HG03378 (cell line): ENCODE data around the gene PROX1.

Source experiments
- ATAC-seq: cut with Tn5 transposase; IDR thresholded peaks from one replicate; pipeline ENCODE4 v1.9.1; 2021; ENCODE audit warnings: mild to moderate bottlenecking, moderate library complexity; ENCODE audit not compliant: unreplicated experiment

The PROX1 gene

DNA sequence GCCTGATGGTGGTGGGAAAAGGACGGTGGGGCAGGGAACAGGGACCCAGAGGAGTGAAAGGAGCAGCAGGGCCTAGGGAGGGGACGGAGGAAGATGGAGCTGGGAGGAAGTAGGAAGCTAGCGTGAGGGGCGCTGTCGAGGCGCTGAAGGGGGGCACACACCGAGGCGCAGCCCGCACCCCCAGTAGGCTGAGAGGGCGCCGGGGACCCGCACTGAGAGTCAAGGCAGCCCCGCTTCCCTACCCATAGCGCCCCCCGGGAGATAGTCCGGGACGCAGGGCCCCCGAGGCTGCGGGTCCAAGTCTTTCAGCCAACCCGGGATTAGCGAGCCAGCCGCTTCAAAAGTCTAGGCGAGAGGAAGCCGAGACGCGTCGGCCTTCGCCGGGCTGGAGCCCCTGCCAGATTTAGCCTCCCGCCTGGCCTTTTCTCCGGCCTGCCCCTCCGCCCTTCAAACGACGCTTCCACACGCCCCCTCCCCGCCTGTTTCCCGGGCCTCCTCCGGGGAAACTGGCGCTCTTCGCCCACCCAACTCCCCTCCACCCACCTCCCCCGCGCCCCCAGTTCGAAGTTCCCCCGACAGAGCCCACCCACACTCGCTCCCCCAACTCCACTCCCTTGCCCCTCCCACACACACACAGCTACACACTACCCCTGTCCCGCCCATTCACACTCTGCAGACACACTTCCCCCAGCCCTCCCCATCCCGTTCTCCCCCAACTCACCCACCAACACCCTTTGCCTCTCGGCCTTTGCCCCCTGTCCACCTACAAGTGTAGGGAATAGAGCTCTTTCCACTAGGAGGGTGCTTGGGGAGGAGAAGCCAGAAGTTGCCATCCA is 7.8 kb upstream of the PROX1 start:
- no peak for ATAC-seq

DNA sequence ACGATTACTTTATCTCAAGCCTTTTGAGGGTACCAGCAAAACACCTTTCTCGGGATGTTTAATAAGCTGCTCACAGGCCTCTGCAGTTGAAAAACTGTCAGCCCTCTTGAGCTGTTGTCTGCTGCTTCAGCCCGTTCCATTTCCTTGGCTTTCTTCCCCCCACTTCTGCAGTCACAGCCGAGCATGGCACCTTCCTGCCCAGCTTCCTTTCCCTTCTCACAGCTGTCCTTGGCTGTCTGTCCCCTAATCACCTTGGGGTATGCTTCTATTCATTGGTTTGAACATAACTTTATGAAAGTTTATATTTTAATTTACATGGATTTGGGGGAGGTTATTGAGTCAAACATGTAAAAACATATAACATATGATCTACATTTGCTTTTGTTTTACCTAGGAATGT is 6.9 kb upstream of the PROX1 start:
- no peak for ATAC-seq

DNA sequence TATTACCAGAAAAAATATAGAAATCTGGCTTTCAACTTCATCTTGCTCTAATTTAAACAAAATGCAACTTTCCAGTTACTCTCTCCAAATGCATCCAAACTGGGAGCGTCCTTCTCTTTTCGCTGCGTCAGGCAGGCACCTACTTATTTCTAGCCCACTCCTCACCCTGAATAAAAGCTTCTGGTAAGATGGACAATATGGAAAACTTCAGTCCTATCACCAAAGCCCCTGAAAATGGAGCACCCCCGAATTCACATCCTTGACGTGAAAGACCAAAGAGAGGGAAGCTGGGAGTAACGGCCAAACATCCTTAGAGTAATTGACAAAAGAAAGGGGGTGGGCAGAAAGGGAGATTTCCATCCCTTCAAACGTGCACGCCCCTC is 5.5 kb upstream of the PROX1 start:
- no peak for ATAC-seq

DNA sequence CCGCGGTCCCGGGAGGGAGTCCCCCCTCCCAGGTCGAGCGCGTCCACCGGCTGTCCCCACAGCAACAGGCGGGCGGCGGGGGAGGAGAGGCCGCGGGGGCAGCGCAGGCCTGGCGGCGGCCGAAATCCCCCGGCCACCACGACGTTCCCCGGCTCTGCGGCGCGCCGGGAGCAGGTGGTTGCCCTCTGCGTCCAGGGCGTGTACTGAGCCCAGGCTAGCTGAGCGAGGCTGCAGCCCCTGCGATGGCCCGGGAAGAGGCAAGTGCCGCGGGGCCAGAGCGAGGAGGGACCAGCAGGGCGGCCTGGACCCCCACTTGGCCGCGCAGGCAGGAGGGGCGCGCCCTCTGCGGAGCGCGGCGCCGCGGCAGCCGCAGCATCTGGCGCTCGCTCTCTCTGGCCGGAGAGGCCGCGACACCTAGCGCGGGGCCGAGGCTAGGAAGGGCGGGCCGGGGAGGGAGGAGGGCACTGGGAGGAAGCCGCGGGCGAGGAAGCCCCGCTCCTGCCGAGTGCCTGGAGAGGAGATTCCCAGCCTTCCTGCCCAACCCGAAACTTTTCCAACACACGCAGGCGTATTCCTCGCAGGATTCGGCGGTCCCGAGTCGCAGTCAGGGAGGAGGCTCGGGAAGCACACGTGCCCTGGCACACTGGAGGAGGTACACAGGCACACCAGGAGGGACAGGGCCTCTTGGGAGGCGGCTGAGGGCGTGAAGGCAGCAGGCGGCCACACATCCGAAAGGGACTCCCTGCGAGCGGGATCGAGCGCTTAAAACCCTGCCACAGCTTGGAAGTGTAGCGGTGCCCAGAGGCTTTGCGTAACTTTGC is 4.9 kb upstream of the PROX1 start:
- ATAC-seq = no peak

DNA sequence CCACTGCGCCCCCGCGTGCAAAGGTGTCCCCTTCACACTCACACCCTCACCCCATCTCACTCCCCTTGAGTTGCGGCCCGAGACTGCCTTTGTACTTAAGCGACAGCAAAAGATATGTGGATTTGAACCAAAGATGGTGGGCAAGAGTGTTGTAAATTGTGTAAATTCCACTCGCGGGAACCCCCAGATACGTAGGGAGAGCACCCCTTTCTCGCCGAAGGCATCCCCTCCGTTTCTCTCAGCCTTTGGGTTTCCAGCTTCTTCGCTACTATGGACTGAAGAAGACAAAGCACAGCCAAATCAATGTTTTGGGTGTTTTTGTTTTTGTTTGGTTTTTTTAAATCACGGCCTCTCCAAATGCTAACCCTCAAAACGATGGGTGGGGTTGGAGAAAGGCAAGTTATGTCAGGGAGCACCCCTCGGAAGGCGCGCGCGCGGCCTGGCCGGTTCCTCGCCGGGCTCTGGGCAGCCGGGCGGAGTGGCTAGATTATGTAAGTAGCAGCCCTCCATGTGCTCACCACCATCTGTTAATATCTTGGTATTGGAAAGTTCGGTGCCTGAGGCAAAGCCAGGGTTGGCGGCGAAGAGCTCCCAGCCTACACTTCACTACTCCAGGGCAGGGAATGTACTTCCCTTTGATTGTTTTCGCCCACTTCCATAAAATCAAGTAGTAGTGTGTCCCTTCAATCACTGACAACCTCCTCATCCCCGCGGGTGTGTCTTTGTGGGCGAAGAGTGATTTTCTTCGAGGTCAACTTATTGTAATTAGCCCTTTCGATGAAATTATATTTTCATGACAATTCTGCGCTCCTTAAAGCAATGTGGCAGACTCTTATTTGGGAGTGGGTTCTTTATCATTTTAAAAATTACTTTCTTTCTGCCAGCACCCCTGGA is 4.0 kb upstream of the PROX1 start:
- ATAC-seq = no peak

DNA sequence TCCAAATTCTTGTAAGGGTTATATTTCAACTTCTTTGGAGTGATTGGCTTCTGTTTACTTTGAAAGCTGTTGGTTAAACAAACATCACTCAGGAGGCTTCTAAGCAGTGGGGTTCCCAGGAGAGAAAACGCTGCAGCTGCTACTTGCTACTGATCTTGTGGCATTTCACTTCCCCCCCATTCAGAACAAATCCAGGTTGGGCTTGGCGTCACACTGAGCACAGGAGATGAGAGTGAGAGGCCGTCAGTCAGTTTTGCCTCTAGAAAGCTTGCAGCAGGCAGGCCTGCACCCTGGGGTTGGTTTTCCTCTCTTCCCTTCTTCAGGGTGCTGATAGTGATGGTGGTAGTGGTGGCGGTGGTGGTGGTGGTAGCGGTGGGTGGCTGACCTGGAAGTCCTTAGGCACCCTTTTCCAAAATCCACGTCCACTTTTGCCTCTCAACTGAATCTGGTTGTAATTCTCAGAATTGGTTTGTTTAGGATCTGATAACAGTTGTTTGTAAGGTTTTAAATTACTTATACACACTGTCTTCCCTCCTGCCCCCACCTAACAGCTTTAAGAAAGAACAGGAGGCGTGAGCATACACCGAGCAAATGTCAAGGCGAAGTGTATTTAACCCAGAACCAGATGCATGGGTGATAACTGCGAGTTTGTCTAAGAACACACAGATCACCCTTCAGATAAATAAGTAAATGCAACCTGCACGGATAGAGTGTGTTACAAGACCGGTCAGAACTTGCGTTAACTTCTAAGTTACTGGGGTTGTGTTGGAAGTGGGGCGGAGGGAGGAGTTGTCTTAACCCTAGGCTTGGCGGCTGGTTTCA is 3.2 kb upstream of the PROX1 start:
- ATAC-seq = no peak

DNA sequence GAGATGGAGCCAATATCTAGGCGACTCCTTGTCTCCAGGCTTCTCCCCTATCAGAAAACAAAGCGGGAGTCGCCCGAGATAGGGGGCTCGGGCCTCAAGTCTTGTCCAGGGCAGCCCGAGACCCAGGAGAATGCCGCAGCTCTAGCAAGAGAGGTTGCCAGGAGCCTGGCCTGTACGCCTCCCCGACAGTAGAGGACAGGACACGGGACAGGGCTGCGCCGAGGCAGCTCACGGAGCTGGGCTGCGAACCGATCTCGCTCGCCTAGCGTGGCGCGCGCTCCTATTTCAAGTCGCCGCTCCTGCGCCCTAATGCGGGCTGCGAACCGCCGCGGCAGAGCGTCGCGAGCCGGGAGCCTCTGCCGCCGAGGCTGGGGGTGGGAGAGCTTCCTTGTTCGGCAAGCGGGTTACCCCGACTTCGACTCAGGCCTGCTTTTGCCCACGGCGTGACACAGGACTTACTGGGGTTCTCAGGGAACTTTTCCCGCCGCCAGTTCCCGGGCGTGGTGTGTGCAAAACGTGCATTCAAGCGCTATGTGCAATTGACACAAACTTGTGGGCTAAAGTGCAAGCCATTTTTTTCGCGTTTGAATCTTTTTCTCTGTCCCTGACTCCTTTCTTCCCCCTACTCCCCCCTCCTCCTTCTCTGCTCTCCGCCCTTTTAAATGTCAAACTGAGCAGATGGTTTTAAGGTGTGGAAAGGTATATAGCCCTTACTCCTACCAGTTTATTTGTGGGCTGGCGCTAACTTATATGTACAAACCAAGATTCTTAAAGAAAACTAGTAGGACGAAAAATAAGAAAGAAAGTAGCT is 2.4 kb upstream of the PROX1 start:
- no peak for ATAC-seq

DNA sequence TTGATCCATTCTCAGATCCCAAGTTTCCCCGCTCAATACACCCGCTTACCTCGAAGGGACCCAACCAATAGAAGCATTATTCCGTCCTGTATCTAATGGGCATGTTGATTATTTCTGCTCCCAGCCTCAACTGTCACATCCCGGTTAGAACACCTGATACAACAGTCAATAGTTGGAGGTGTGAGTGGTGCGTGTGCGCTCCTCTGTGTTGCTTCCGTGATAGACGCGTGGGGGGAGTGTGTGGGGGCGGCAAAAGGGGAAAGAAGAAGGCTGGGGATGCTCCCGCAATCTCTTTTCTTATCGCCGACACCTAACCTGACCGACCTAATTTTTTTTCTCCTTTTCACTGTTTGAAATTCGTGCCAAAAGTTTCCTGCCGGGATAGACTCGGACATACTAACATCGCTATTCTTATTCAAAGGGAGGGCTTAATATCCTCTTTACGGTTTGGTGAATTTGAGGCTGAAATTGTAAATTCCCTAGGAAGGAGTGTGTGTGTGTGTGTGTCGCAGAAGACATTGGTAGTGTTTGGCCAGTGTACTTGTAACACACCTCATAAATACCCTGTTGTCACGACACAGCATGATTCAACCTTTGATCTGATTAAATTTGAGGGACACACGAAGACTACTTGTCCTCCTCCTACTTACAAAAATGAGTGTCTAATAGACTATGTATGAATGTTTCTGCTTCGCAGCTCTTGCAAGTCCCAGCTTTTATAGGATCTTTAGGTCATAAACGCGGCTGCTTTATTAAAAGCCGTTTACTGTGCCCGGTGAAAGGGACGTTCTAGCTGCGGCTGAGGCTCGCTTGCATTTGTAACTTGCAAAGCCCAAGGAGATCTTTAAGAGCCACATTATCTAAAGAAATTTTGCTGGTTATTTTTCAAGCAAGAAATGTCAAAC is 1.5 kb upstream of the PROX1 start:
- ATAC-seq = no peak

DNA sequence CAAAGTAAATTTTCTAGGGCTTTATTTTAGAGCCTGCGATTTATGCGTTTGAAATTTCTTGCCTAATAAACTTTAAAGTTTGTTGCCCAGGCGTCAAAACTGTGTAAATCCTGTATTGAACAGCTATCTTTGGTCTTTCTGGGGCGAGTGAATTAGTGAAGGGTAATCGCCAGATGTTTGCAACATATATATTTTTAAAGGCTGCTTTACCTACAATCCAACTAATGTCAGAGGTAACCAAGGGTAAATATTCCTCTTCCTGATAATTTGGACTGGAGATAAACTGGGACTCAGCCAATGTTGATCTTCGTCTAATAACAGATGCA is 885 bp upstream of the PROX1 start:
- ATAC-seq = no peak

DNA sequence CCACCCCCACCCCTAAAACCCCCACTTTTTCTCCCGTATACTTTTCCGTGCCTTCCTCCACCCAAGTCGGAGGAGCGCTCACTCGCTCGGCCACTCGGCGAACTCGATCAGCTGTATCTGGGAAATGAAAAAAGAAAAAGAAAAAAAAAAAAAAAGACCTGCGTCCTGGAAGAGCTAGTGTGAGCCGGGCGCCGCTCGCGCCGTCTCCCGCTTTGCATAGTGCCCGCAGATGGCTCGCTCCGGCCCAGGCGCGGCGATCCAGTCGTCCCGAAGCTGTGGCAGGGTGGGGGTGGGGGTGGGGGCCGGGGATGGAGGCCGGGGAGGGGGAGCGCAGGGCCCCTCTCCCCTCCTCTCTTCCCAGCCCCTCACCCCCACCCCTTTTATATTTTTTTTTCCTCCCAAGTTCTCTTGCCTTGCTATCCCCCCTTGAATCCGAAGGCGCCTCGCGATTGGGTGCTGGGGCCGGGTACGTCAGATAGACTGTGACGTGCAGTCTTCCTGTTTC is 299 bp upstream of the PROX1 start:
- ATAC-seq = peak; percentile 30

DNA sequence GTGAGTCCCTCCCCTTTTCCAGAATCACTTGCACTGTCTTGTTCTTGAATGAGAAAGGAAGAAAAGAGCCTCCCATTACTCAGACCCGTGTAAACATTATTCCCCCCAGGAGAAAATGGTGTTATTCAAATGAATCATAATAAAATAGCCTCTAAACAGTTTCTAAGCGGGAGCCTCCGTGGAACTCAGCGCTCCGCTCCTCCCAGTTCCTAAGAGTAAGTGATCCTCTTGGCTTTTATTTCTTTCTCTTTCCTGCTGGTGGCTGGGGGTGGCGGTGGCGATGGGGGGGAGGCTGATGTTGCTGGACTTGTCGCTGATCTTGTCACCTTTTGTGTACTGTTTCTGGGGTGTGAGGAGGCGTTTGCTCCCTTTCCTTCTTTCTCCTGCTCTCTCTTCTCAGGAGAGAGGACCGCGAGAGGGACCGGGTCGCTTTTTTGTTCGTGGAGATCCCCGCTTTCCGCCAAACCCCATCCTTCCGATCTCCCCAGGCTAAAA is 781 bp downstream of the PROX1 start:
- ATAC-seq = no peak

DNA sequence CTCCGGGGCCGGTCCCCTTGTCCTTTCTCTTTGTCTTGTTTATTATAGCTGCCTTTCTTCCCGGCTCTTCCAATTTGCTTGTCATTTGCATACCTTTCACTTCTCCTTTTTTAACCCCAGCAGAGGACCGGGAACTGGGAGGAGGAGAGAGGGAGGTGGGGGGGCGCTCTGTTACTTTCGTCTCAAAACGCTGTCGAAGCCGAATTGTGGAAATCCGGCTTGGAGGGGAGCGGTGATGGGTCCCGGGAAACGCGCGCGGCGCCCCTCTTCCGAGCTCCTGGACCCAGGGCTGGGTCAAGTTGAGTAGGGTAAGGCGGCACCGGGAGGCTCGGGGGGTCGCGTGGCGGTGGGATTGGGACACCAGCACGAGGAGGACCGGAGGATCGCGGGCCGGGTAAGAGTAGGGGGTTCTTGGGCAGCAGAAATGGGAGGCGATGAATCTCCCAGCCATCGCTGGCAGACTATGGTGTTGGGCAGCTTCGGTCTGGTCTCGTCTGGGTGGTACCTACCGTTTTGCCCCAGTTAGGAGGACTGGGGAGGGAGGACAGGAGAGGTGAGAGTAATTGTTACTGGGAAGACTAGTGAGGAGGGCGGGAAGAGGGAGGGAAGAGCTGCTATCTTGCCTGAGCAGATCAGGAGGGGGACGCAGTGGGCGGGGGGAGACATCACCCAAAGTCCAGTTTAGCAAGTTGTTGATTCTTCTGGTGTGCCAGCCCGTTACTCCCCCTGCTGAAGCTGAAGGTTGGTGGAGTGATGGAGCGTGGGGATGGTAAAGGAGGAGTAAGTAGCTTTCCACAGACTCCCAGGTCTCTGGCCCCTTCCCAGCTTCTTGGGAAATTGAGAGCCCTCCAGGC is 1.5 kb downstream of the PROX1 start:
- ATAC-seq = no peak

DNA sequence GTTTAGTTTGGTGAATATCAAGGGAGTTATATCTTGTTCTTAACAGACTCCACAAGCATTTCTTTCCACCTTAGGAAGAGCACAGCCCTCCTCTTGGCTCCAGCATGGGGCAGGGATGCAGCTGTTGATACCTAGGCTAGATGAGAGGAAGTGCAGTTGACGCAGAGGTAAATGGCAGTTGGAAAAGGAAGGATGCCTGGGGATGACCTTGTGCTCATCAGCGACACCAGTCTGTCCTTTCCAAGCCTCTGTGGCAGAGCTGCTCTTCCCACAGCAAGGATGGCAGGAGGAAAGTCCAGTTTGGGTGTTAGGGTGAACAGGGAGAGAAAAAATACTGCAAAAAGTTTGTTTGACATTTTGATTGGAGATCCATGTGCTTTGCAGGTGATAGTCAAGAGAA is 6.2 kb downstream of the PROX1 start:
- ATAC-seq = no peak

DNA sequence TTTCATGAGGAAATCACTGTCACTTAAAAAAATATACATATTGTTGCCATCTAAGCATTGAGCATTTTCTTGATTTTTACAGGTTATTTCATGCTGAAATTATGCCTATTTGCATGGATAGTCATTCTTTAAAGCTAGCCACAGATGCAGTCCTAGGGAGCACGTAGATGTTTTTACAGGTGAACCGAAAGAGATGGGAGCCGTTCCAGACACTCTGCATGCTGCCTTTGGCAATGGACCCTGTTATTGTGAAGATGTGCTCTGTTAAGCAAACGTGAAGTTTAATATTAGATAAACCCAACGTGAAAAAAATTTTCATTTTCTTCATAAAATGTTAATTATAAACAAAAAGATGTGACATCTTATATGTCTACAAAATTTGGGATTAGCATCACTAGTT is 7.1 kb downstream of the PROX1 start:
- ATAC-seq = no peak

DNA sequence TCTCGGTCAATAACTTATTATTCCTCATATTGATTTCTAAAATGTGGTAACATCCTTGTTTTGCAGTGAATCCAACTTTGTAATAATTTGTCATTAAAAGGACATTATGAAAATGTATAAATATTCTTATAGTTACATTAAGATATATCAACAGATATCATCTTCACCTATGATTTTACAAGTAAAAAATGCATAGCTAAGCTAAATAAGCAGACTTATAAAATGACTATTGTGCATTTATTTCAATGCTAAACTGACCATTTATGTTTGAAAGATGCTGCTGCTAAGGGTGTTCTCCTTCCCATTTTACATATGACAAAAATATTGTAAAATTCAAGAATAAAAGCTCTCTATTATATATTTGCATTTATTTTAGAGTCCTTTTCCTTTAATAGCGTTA is 7.8 kb downstream of the PROX1 start:
- no peak for ATAC-seq

DNA sequence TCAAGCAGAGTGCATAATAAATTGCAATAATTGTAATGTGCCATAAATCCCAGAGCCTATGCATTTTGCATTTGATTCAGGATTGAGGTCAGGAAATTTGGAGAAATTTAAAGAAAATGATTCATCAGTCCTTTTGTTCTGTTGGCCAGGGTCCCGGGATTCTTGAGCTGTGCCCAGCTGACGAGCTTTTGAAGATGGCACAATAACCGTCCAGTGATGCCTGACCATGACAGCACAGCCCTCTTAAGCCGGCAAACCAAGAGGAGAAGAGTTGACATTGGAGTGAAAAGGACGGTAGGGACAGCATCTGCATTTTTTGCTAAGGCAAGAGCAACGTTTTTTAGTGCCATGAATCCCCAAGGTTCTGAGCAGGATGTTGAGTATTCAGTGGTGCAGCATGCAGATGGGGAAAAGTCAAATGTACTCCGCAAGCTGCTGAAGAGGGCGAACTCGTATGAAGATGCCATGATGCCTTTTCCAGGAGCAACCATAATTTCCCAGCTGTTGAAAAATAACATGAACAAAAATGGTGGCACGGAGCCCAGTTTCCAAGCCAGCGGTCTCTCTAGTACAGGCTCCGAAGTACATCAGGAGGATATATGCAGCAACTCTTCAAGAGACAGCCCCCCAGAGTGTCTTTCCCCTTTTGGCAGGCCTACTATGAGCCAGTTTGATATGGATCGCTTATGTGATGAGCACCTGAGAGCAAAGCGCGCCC is 8.7 kb downstream of the PROX1 start:
- ATAC-seq = no peak
